EH (cell line): ENCODE data around the gene KCNQ1.

Source experiments
- DNase-seq: peaks from one replicate; pipeline ENCODE4 v3.0.0-alpha.2; 2015; ENCODE audit warnings: low read depth

The KCNQ1 gene

GRCh38 chr11:2461253-2461955 lies 16.6 kb downstream of the KCNQ1 start:
- no peak for DNase-seq

GRCh38 chr11:2461956-2462542 lies 17.2 kb downstream of the KCNQ1 start:
- DNase-seq = no peak

GRCh38 chr11:2462543-2462985 lies 17.8 kb downstream of the KCNQ1 start:
- no peak for DNase-seq

GRCh38 chr11:2462986-2463765 lies 18.4 kb downstream of the KCNQ1 start:
- no peak for DNase-seq

GRCh38 chr11:2463766-2464277 lies 19.0 kb downstream of the KCNQ1 start:
- no peak for DNase-seq

GRCh38 chr11:2464451-2465165 lies 19.8 kb downstream of the KCNQ1 start:
- DNase-seq = no peak

- no peak for DNase-seq
Observed at GRCh38 chr11:2465202-2466068, 20.6 kb downstream of the KCNQ1 start.

- DNase-seq = no peak
Observed at GRCh38 chr11:2466069-2466801, 21.4 kb downstream of the KCNQ1 start.

GRCh38 chr11:2466869-2467694 lies 22.3 kb downstream of the KCNQ1 start:
- DNase-seq = no peak

GRCh38 chr11:2467695-2468055 lies 22.9 kb downstream of the KCNQ1 start:
- no peak for DNase-seq

- no peak for DNase-seq
Observed at GRCh38 chr11:2468363-2469235, 23.8 kb downstream of the KCNQ1 start.

- DNase-seq = no peak
Observed at GRCh38 chr11:2470495-2470894, 25.7 kb downstream of the KCNQ1 start.

GRCh38 chr11:2471048-2471803 lies 26.4 kb downstream of the KCNQ1 start:
- no peak for DNase-seq

- no peak for DNase-seq
Observed at GRCh38 chr11:2471804-2472096, 26.9 kb downstream of the KCNQ1 start.

GRCh38 chr11:2472428-2473186 lies 27.8 kb downstream of the KCNQ1 start:
- DNase-seq = no peak

GRCh38 chr11:2473361-2474058 lies 28.7 kb downstream of the KCNQ1 start:
- no peak for DNase-seq
